Measurements from ENCODE around the gene ENDOG. TPM values are rescaled to one million over a fixed set of nuclear protein-coding genes. Genes with fewer than 3 reads are reported as not detected.
"Not testable (repeated sequence)": the region's sequence is repeated elsewhere in the genome, so short reads cannot be mapped to it uniquely, and the experiment has no call there.

The ENDOG gene
- total RNA-seq, 2 donors from 2014 or later = 33.6 to 74.4 TPM

DNA sequence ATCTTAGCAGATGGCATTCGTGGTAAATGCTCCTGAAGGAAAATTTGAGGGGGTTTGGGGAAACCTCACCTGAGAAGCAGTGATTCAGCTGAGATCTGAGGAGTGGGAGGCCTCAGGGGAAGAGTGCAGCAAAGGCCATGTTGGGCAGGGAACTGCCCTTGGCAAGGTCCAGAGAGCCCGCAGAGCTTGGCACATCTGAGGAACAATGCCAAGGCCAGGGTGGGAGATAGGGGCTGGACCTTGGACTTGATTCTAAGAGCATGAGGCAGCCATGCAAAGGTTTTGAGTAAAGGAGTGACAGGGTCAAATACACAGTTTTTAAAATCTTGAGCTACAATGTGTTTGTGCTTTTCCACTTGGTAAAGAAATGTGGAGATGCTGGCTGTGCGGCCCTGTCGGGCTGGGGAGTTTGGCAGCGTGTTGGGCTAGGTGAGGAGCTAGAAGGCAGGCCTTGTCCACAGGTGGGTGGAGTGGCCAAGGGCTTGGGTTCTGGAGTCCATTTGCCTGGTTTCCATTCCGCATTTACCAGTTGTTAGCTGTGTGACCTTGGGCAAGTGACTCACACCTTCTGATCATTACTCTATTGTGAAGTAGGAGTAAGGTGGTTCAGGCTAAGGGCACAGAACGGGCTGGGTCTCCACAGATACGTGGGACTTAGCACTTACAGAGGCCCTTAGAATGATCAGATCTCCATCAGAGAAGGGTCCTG lies 25.2 kb upstream of the ENDOG start:
- peaks cover 0 to 7% of the 10 kb centered on the region in 2 donors for H3K4me1 ChIP-seq
- TF ChIP-seq, protein P1, sequence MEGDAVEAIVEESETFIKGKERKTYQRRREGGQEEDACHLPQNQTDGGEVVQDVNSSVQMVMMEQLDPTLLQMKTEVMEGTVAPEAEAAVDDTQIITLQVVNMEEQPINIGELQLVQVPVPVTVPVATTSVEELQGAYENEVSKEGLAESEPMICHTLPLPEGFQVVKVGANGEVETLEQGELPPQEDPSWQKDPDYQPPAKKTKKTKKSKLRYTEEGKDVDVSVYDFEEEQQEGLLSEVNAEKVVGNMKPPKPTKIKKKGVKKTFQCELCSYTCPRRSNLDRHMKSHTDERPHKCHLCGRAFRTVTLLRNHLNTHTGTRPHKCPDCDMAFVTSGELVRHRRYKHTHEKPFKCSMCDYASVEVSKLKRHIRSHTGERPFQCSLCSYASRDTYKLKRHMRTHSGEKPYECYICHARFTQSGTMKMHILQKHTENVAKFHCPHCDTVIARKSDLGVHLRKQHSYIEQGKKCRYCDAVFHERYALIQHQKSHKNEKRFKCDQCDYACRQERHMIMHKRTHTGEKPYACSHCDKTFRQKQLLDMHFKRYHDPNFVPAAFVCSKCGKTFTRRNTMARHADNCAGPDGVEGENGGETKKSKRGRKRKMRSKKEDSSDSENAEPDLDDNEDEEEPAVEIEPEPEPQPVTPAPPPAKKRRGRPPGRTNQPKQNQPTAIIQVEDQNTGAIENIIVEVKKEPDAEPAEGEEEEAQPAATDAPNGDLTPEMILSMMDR (IDR thresholded peaks at IDR 0.05) = no peak
- DNase-seq (ENCODE audit: low spot score) = no peak
- H3K4me3 ChIP-seq = no peak overlapping the region
- H3K27me3 ChIP-seq = no peaks in the 10 kb centered on the region
- H3K27ac ChIP-seq = no peak overlapping the region
- H3K9me3 ChIP-seq = no peaks in the 10 kb centered on the region
- H3K36me3 ChIP-seq = peaks cover 61% of the 10 kb centered on the region

DNA sequence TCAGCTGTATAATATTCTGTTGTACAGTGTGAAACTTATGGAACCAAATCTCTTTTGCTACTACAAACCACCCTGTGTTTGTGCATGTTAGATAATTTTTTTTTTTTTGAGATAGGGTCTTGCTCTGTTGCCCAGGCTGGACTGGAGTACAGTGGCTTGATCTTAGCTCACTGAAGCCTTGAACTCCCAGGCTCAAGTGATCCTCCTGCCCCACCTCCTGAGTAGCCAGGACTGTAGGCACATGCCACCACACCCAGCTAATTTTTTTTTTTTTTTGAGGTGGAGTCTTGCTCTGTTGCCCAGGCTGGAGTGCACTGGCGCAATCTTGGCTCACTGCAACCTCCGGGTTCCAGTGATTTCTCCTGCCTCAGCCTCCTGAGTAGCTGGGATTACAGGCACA lies 23.3 kb upstream of the ENDOG start:
- H3K36me3 ChIP-seq = peaks cover 74% of the 10 kb centered on the region
- not testable (repeated sequence) for H3K9me3 ChIP-seq; H3K27me3 ChIP-seq; H3K27ac ChIP-seq; DNase-seq (ENCODE audit: low spot score); H3K4me3 ChIP-seq; H3K4me1 ChIP-seq

DNA sequence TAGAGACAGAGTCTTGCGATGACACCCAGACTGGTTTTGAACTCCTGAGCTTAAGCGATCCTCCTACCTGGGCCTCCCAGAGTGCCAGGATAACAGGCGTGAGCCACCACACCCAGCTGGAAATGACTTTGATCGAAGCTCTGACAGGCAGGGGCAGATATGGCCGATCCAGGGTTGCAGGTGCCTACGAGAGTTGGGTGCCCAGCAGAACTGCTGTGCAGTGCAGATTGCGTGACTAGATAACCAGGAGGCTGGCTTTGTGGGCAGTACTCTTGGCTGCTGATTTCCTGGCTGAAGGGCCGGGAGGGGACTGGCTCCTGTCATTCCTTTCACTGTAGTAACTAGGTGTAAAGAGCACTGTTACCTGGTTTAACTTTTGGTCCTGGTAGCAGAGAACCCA lies 19.4 kb upstream of the ENDOG start:
- TF ChIP-seq, protein P1 (IDR thresholded peaks at IDR 0.05) = no peak
- Histone ChIP-seq H3K4me1 (no peaks in the 10 kb centered on the region), H3K9me3 (no peaks in the 10 kb centered on the region), H3K36me3 (peaks cover 59% of the 10 kb centered on the region), H3K4me3 (no peak overlapping the region), H3K27me3 (no peaks in the 10 kb centered on the region), H3K27ac (no peak overlapping the region)
- DNase-seq (ENCODE audit: low spot score) = no peak

DNA sequence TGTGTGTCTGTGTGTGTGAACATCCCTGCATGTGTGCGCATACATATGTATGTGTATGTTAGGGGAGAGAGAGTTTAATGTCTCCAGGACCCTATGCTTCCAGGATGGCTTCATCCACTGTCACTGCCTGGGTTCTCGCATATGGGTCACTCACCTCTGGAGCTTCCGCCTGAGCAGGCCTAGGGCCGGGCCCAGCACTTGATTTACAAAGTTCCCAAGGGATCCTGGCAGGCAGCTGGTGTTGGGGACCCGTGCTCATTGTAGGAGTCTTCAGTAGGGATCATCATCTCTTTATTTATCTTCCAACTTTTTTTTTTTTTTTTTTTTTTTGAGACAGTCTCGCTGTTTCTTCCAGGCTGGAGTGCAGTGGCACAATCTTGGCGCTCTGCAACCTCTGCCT lies 18.2 kb upstream of the ENDOG start:
- Histone ChIP-seq H3K27me3 (no peaks in the 10 kb centered on the region), H3K9me3 (no peaks in the 10 kb centered on the region), H3K4me1 (no peaks in the 10 kb centered on the region), H3K36me3 (peaks cover 51% of the 10 kb centered on the region), H3K4me3 (no peak overlapping the region), H3K27ac (no peak overlapping the region)
- TF ChIP-seq, protein P1 (IDR thresholded peaks at IDR 0.05) = no peak
- no peak for DNase-seq (ENCODE audit: low spot score)

DNA sequence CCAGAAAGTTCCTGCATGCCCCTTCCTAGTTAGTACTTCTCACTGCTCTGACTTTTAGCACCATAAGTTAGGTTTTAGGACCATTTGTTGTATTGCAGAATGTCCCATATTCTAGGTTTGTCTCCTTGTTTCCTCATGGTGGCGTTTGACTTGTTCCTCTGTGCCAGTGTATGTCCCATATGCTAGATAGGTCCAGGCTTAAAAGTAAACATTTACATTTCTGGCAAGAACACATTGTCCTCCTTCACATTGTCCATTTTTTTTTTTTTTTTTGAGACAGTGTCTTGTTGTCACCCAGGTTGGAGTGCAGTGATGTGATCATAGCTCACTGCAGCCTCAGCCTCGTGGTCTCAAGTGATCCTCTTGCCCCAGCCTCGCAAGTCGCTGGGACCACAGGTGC lies 15.8 kb upstream of the ENDOG start:
- no peak for DNase-seq (ENCODE audit: low spot score)
- TF ChIP-seq, protein P1 (IDR thresholded peaks at IDR 0.05) = no peak
- Histone ChIP-seq H3K4me3 (no peak overlapping the region), H3K27me3 (no peaks in the 10 kb centered on the region), H3K9me3 (no peaks in the 10 kb centered on the region), H3K27ac (no peak overlapping the region), H3K36me3 (peaks cover 59% of the 10 kb centered on the region), H3K4me1 (no peaks in the 10 kb centered on the region)

DNA sequence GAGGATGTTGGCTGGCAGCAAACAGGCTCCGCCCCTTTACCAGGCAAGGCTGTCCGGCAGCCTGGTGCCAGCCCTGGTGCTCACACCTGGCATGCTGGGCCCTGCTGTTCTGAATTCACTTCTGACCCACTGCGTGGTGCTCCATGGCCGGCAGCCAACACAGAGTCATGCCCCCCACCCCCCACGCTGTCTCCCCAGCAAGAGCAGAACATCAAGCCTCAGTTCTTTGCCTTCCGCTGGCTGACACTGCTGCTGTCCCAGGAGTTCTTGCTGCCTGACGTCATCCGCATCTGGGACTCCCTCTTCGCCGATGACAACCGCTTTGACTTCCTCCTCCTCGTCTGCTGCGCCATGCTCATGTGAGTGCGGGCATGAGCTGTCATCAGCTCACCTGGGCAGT lies 12.6 kb upstream of the ENDOG start:
- no peaks in the 10 kb centered on the region for H3K9me3 ChIP-seq
- no peaks in the 10 kb centered on the region for H3K4me1 ChIP-seq
- no peak overlapping the region for H3K27ac ChIP-seq
- H3K4me3 ChIP-seq = no peak overlapping the region
- TF ChIP-seq, protein P1 (IDR thresholded peaks at IDR 0.05) = no peak
- no peak for DNase-seq (ENCODE audit: low spot score)
- H3K27me3 ChIP-seq = no peaks in the 10 kb centered on the region
- H3K36me3 ChIP-seq = peaks cover 50% of the 10 kb centered on the region
